RWPE2 (cell line): Measurements from ENCODE around the gene FUT9.

ENCODE experiments used
- ATAC-seq: fragments of 200-7000 bp; cut with Tn5 transposase; 3 replicates; pipeline ENCODE4 v1.9.1; 2021; ENCODE audit warnings: low read depth
- DNase-seq: peaks from one replicate; pipeline ENCODE4 v3.0.0-alpha.2; 2020; ENCODE audit warnings: low spot score
- H3K27ac ChIP-seq: fragments of 450-650 bp; 2 replicates; pipeline ENCODE4 v1.5.1; 2017; ENCODE audit warnings: mild to moderate bottlenecking; ENCODE audit not compliant: poor library complexity, severe bottlenecking
- H3K27me3 ChIP-seq: fragments of 250-450 bp; sonication (Bioruptor Pico); 2 replicates; pipeline ENCODE4 v1.5.1; 2021; ENCODE audit warnings: mild to moderate bottlenecking, moderate library complexity; ENCODE audit not compliant: insufficient read depth, poor library complexity, severe bottlenecking
- H3K36me3 ChIP-seq: fragments of 250-450 bp; sonication (Bioruptor Pico); 2 replicates; pipeline ENCODE4 v1.5.1; 2020; ENCODE audit warnings: low read depth, mild to moderate bottlenecking, moderate library complexity
- H3K4me1 ChIP-seq: fragments of 250-450 bp; sonication (Bioruptor Pico); 2 replicates; pipeline ENCODE4 v1.5.1; 2021; ENCODE audit warnings: mild to moderate bottlenecking, moderate library complexity; ENCODE audit not compliant: insufficient read depth, poor library complexity, severe bottlenecking
- H3K4me3 ChIP-seq: fragments of 250-450 bp; sonication (Bioruptor Pico); 2 replicates; pipeline ENCODE4 v1.5.1; 2021; ENCODE audit warnings: mild to moderate bottlenecking, moderate library complexity; ENCODE audit not compliant: severe bottlenecking
- H3K9me3 ChIP-seq: fragments of 250-450 bp; sonication (Bioruptor Pico); 2 replicates; pipeline ENCODE4 v1.5.1; 2021; ENCODE audit warnings: mild to moderate bottlenecking, moderate library complexity; ENCODE audit not compliant: severe bottlenecking
- TF ChIP-seq, protein P1 (sequence below): fragments of 450-650 bp; IDR thresholded peaks from one replicate; pipeline ENCODE4 v1.5.1; 2017; ENCODE audit warnings: mild to moderate bottlenecking, moderate library complexity; ENCODE audit not compliant: poor library complexity, severe bottlenecking

The FUT9 gene

GRCh38 chr6:96138406-96138805, 122.6 kb downstream of the FUT9 start:
- ATAC-seq (no peak), DNase-seq (no peak)
- Histone ChIP-seq H3K9me3 (no peaks in the 10 kb centered on the region), H3K27me3 (no peaks in the 10 kb centered on the region), H3K4me3 (no peak overlapping the region), H3K27ac (no peak overlapping the region), H3K4me1 (no peaks in the 10 kb centered on the region), H3K36me3 (no peaks in the 10 kb centered on the region)
- TF ChIP-seq, protein P1, sequence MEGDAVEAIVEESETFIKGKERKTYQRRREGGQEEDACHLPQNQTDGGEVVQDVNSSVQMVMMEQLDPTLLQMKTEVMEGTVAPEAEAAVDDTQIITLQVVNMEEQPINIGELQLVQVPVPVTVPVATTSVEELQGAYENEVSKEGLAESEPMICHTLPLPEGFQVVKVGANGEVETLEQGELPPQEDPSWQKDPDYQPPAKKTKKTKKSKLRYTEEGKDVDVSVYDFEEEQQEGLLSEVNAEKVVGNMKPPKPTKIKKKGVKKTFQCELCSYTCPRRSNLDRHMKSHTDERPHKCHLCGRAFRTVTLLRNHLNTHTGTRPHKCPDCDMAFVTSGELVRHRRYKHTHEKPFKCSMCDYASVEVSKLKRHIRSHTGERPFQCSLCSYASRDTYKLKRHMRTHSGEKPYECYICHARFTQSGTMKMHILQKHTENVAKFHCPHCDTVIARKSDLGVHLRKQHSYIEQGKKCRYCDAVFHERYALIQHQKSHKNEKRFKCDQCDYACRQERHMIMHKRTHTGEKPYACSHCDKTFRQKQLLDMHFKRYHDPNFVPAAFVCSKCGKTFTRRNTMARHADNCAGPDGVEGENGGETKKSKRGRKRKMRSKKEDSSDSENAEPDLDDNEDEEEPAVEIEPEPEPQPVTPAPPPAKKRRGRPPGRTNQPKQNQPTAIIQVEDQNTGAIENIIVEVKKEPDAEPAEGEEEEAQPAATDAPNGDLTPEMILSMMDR, result no peak

DNA sequence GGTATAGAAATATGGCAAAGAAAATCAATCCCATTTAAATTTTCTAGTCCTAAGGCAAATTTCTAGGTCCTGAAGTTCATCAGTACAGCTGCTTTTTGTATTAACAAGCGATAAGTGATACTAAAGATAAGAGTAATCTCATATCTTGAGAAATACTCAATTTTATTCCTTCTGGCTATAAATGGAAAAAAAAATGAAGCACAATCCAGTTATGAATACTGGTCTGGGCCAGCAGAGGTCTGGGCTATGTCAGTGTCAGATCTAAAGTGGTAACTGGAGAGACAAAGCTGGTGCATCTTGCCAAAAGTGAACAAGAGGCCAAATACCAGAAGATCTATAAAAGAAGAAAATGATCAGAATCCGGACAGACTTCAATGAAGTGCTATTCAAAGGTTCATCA, 126.4 kb downstream of the FUT9 start:
- Histone ChIP-seq H3K27me3 (no peaks in the 10 kb centered on the region), H3K27ac (no peak overlapping the region), H3K4me3 (no peak overlapping the region), H3K9me3 (no peaks in the 10 kb centered on the region), H3K4me1 (no peaks in the 10 kb centered on the region), H3K36me3 (no peaks in the 10 kb centered on the region)
- TF ChIP-seq, protein P1, result no peak
- DNase-seq (no peak), ATAC-seq (no peak)

DNA sequence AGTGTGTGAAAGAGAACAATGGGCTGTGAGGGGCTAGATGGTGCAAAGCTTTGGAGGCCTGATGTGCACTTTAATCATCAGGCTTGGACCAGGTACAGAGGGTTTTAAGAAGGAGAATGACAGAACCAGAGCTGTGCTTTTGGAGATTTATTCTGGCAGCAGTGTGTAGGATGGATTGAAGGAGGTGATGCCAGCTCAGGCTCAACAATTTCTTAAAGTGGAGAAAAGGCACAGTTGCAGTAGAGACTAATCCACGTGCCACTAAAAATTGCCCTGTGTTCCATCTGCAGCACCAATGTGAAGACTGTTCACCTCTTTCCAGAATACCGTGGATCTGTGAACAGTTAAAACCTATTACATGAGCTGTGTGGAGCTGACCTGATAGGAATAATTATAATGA, 134.7 kb downstream of the FUT9 start:
- Histone ChIP-seq H3K4me3 (no peak overlapping the region), H3K27ac (no peak overlapping the region), H3K36me3 (no peaks in the 10 kb centered on the region), H3K4me1 (no peaks in the 10 kb centered on the region), H3K9me3 (no peaks in the 10 kb centered on the region), H3K27me3 (no peaks in the 10 kb centered on the region)
- TF ChIP-seq, protein P1, result no peak
- DNase-seq, result no peak
- ATAC-seq, result no peak

DNA sequence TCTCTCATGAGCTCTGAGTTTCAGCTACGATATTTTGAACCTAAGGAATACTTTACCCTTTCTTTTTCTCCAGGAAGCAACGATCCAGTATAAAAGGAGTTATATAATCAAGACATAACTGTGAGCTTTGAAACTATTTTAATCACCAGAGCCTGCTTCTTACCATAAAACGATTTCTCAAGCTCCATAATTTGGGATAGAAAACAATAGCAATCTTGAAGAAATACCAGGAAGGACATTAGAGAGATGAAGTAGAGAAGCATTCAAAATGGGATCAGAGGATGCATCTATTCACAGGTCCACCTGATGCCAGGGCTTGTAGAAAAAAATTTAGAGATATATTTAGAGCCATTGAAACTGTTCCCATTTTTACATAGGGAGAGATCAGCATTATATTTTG, 135.9 kb downstream of the FUT9 start:
- H3K27me3 ChIP-seq, result no peaks in the 10 kb centered on the region
- TF ChIP-seq, protein P1, result no peak
- ATAC-seq (no peak), DNase-seq (no peak)
- no peaks in the 10 kb centered on the region for H3K9me3 ChIP-seq
- H3K4me1 ChIP-seq, result no peaks in the 10 kb centered on the region
- no peak overlapping the region for H3K4me3 ChIP-seq
- H3K36me3 ChIP-seq, result no peaks in the 10 kb centered on the region
- H3K27ac ChIP-seq, result no peak overlapping the region

- no peak for ATAC-seq
These were observed 136.4 kb downstream of the FUT9 start for GRCh38 chr6:96152114-96152708.

More at GRCh38 chr6:96152114-96152708, 136.4 kb downstream of the FUT9 start:
- Histone ChIP-seq H3K4me3 (no peak overlapping the region), H3K27ac (no peak overlapping the region), H3K27me3 (no peaks in the 10 kb centered on the region), H3K36me3 (no peaks in the 10 kb centered on the region), H3K4me1 (no peaks in the 10 kb centered on the region), H3K9me3 (no peaks in the 10 kb centered on the region)
- DNase-seq, result no peak
- TF ChIP-seq, protein P1, result no peak
